Measurements from ENCODE around the gene MAGI2. TPM values are rescaled to one million over a fixed set of nuclear protein-coding genes. Genes with fewer than 3 reads are reported as not detected.

MAGI2 gene
- total RNA-seq, 4 donors from 2014 or later: 0.98 to 4.8 (median 2.5) TPM

DNA sequence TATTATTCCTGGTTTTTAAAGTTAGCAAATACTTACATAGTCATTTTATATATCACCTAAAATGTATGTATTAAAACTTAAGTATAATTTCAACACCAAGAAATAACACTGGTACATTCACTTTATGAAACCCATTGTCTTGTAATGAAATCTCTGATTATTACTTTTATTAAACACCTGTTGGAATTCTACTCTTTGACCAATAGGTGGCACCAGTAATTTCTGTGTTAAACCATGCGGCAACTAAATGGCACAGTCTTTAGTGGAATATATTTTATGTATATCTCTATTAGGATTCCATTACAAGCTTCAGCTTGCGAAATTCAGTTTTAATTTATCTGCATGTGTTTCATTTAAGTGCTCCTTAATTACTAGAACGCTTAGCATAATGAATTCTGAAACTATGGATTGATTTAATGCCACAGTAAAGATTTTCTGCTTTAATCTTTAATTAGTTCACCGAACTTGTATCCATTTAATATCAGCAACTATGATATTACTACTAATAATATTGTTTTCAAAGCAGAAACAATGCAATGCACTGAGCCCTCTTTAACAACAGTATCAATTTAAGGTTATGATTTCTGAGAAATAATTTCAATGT, 181.3 kb downstream of the MAGI2 start:
- no peak overlapping the region for H3K27ac ChIP-seq
- H3K9me3 ChIP-seq: no peaks in the 10 kb centered on the region
- TF ChIP-seq POLR2A (IDR thresholded peaks at IDR 0.05) (no peak), EP300 (IDR thresholded peaks at IDR 0.05) (no peak), CTCF (IDR thresholded peaks at IDR 0.05) (peak in 1 of 2 donors; percentile 46), POLR2AphosphoS5 (IDR thresholded peaks at IDR 0.05) (no peak)
- no peak overlapping the region for H3K4me3 ChIP-seq
- no peaks in the 10 kb centered on the region for H3K4me1 ChIP-seq
- 28% methylated on average over 4 of the region's 4 CpGs for WGBS
- H3K36me3 ChIP-seq: no peaks in the 10 kb centered on the region
- no peak for DNase-seq (ENCODE audit: low spot score in 2 of 2)
- no peaks in the 10 kb centered on the region for H3K27me3 ChIP-seq

DNA sequence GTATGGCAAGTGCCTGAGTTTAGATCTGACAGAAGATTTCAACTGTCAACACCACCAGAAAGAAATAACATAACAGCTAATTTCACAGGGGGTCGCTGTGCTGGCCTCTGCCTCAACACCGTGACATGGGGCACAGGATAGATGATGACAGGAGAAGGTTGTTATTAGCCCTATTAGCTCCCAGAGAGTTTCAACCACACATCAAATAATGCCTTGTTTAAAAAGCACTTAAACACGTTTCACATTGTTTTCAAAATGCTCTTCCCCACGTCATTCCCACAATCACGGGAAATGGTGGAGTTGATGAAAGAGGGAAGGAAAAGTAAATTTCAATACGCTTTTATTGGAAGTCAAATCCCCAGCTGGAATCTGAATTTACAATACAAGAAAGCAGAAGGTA, 184.7 kb downstream of the MAGI2 start:
- H3K36me3 ChIP-seq: no peaks in the 10 kb centered on the region
- H3K4me1 ChIP-seq: no peaks in the 10 kb centered on the region
- TF ChIP-seq POLR2AphosphoS5 (IDR thresholded peaks at IDR 0.05) (no peak), CTCF (IDR thresholded peaks at IDR 0.05) (no peak), POLR2A (IDR thresholded peaks at IDR 0.05) (no peak), EP300 (IDR thresholded peaks at IDR 0.05) (no peak)
- 69% methylated on average over 6 of the region's 6 CpGs for WGBS
- no peak overlapping the region for H3K4me3 ChIP-seq
- H3K9me3 ChIP-seq: no peaks in the 10 kb centered on the region
- DNase-seq (ENCODE audit: low spot score in 2 of 2): no peak
- no peak overlapping the region for H3K27ac ChIP-seq
- H3K27me3 ChIP-seq: no peaks in the 10 kb centered on the region

GRCh38 chr7:79258826-79259225, 194.6 kb downstream of the MAGI2 start:
- Histone ChIP-seq H3K27me3 (no peaks in the 10 kb centered on the region), H3K4me3 (no peak overlapping the region), H3K9me3 (no peaks in the 10 kb centered on the region), H3K27ac (no peak overlapping the region), H3K4me1 (no peaks in the 10 kb centered on the region), H3K36me3 (no peaks in the 10 kb centered on the region)
- no peak for DNase-seq (ENCODE audit: low spot score in 2 of 2)
- TF ChIP-seq CTCF (IDR thresholded peaks at IDR 0.05): no peak
- WGBS: 56% methylated on average over 3 of the region's 3 CpGs

DNA sequence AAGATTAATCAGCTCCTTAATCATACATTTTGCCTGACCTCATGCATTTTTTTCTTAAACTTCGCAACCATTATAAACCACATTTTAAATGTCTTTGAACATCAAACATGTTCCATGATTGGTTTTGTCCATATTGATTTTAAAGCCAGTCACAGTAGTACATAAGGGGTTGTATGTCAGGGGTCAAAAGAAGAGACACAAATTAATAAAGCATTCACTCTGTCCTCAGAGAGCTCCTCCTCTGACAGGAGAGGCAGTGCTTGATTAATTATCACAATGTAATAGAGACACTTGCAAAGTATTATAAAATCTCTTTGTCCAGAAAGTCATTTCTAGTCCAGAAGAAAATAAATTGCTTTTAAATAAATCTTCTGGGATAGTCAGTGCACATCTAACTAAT, 195.5 kb downstream of the MAGI2 start:
- DNase-seq (ENCODE audit: low spot score in 2 of 2): no peak
- H3K9me3 ChIP-seq: no peaks in the 10 kb centered on the region
- no peak overlapping the region for H3K27ac ChIP-seq
- H3K27me3 ChIP-seq: no peaks in the 10 kb centered on the region
- no peaks in the 10 kb centered on the region for H3K4me1 ChIP-seq
- H3K4me3 ChIP-seq: no peak overlapping the region
- H3K36me3 ChIP-seq: no peaks in the 10 kb centered on the region
- WGBS: 64% methylated on average over 1 of the region's 1 CpG
- no peak for TF ChIP-seq CTCF (IDR thresholded peaks at IDR 0.05)
- no peak for TF ChIP-seq POLR2A (IDR thresholded peaks at IDR 0.05)
- no peak for TF ChIP-seq POLR2AphosphoS5 (IDR thresholded peaks at IDR 0.05)
- TF ChIP-seq EP300 (IDR thresholded peaks at IDR 0.05): no peak

DNA sequence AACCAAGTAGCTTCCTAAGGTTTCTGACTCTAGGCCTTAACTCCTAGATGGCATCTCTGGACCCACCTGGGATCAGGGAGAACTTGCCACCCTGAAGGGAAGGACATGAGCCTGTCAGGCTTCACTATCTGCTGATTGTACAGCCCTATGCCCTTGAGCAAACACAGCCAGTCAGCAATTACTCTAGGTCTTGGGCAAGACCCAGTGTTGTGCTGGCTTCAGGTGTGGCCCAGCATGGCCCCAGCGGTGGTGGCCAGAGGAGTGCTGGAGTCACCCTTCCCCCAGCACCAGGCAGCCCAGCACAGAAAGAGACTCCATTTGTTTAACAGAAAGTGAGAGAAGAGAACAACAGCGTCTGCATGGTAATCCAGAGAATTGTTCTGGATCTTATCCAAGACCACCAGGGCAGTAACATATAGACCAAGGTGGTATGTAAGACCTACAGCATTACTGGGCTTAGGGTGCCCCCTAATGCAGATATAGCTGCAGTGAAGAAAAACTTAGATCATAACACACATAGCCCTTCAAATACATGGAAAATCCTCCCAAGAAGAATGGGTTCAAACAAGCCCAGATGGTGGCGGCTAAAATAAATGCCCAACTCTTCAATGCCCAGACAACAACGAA, 207.7 kb downstream of the MAGI2 start:
- DNase-seq (ENCODE audit: low spot score in 2 of 2): no peak
- no peaks in the 10 kb centered on the region for H3K9me3 ChIP-seq
- TF ChIP-seq CTCF (IDR thresholded peaks at IDR 0.05): no peak
- no peak for TF ChIP-seq POLR2A (IDR thresholded peaks at IDR 0.05)
- no peak for TF ChIP-seq EP300 (IDR thresholded peaks at IDR 0.05)
- no peak for TF ChIP-seq POLR2AphosphoS5 (IDR thresholded peaks at IDR 0.05)
- WGBS: 71% methylated on average over 3 of the region's 4 CpGs
- no peaks in the 10 kb centered on the region for H3K27me3 ChIP-seq
- no peaks in the 10 kb centered on the region for H3K36me3 ChIP-seq
- H3K4me1 ChIP-seq: no peaks in the 10 kb centered on the region
- H3K4me3 ChIP-seq: no peak overlapping the region
- no peak overlapping the region for H3K27ac ChIP-seq

All from suprapubic skin (tissue), 4 donors.